GM23338 (cell line): ENCODE measurements around the gene RTN4RL2. TPM values are rescaled to one million over a fixed set of nuclear protein-coding genes. Genes with fewer than 3 reads are reported as not detected.

ENCODE experiments used
- ATAC-seq: fragments of 200-7000 bp; cut with Tn5 transposase; 3 replicates; pipeline ENCODE4 v1.9.1; 2020
- DNase-seq: peaks from one replicate; pipeline ENCODE4 v3.0.0-alpha.2; 2015; ENCODE audit warnings: low spot score
- H2AFZ ChIP-seq: fragments of 200-600 bp; sonication (generic); 2 replicates; pipeline ENCODE4 v1.8.0; 2016; ENCODE audit warnings: antibody characterized with exemption, mild to moderate bottlenecking, moderate library complexity
- H3F3A ChIP-seq: fragments of 200-600 bp; sonication (generic); replicated peaks from 2 replicates; pipeline ENCODE4 v1.8.0; 2017; ENCODE audit warnings: antibody characterized with exemption, mixed run types, low read depth
- H3K27ac ChIP-seq: fragments of 200-600 bp; sonication (generic); 2 replicates; pipeline ENCODE4 v1.6.1; 2016; ENCODE audit warnings: low read depth
- H3K27me3 ChIP-seq: fragments of 200-600 bp; sonication (generic); 2 replicates; pipeline ENCODE4 v1.8.0; 2016; ENCODE audit warnings: mild to moderate bottlenecking, mixed run types, moderate library complexity; ENCODE audit not compliant: insufficient read depth
- H3K36me3 ChIP-seq: fragments of 200-600 bp; sonication (generic); 2 replicates; pipeline ENCODE4 v1.8.0; 2016; ENCODE audit warnings: mild to moderate bottlenecking; ENCODE audit not compliant: insufficient read depth
- H3K4me1 ChIP-seq: fragments of 200-600 bp; sonication (generic); 2 replicates; pipeline ENCODE4 v1.8.0; 2016; ENCODE audit warnings: mild to moderate bottlenecking, moderate library complexity; ENCODE audit not compliant: insufficient read depth
- H3K4me2 ChIP-seq: fragments of 200-600 bp; sonication (generic); 2 replicates; pipeline ENCODE4 v1.7.1; 2017; ENCODE audit warnings: mixed run types
- H3K4me3 ChIP-seq: fragments of 200-600 bp; sonication (generic); 2 replicates; pipeline ENCODE4 v1.6.1; 2016; ENCODE audit warnings: mixed run types
- H3K79me2 ChIP-seq: fragments of 200-600 bp; sonication (generic); replicated peaks from 2 replicates; pipeline ENCODE4 v1.8.0; 2017; ENCODE audit warnings: mild to moderate bottlenecking; ENCODE audit not compliant: insufficient read depth
- H3K9me2 ChIP-seq: fragments of 200-600 bp; sonication (generic); 2 replicates; pipeline ENCODE4 v1.8.0; 2017; ENCODE audit not compliant: insufficient read depth
- H4K20me1 ChIP-seq: fragments of 200-600 bp; sonication (generic); replicated peaks from 2 replicates; pipeline ENCODE4 v1.8.0; 2017; ENCODE audit warnings: mild to moderate bottlenecking; ENCODE audit not compliant: insufficient read depth
- H3K27ac Mint-ChIP-seq: 2 replicates; pipeline ENCODE4 v1.8.0; 2020; ENCODE audit warnings: inconsistent platforms, mild to moderate bottlenecking, moderate library complexity, mixed read lengths
- H3K27me3 Mint-ChIP-seq: 3 replicates; pipeline ENCODE4 v1.8.0; 2022; ENCODE audit warnings: low read depth, mild to moderate bottlenecking, moderate library complexity, mixed read lengths, inconsistent platforms; ENCODE audit not compliant: insufficient read depth, poor library complexity
- H3K36me3 Mint-ChIP-seq: 3 replicates; pipeline ENCODE4 v1.8.0; 2021; ENCODE audit warnings: low read depth, mild to moderate bottlenecking, inconsistent platforms, moderate library complexity, mixed read lengths
- H3K4me1 Mint-ChIP-seq: 3 replicates; pipeline ENCODE4 v1.8.0; 2020; ENCODE audit warnings: mild to moderate bottlenecking, inconsistent platforms, mixed read lengths
- H3K4me3 Mint-ChIP-seq: 3 replicates; pipeline ENCODE4 v1.8.0; 2021; ENCODE audit warnings: moderate library complexity, mild to moderate bottlenecking, inconsistent platforms, mixed read lengths
- H3K9me3 Mint-ChIP-seq: 3 replicates; pipeline ENCODE4 v1.8.0; 2020; ENCODE audit warnings: moderate library complexity, mild to moderate bottlenecking, inconsistent platforms, mixed read lengths
- polyA plus RNA-seq: library from polyadenylated mRNA; unstranded; fragments of >200 nt; fragmentation: Nextera tagmentation; extraction: Ambion mirVana; gene quantifications from 2 replicates; pipeline ENCODE4 v1.2.1, GENCODE V29; 2016
- total RNA-seq: library from RNA; depleted of rRNA; stranded (reverse); fragments of >200 nt; shearing (Covaris generic); gene quantifications from 2 replicates; pipeline ENCODE4 v1.2.3, GENCODE V29; 2014
- TF ChIP-seq, protein P1 (sequence below), 2 experiments: fragments of 200-600 bp in 1 of 2; sonication (generic) in 1 of 2; conservative IDR thresholded peaks; 2 replicates each; pipeline versions ENCODE4 v1.5.1 to v1.6.1; 2016 to 2017; ENCODE audit warnings: antibody characterized with exemption in 2 of 2, low read depth in 2 of 2, mild to moderate bottlenecking in 2 of 2, moderate library complexity in 1 of 2
- TF ChIP-seq, protein P2 (sequence below): IDR thresholded peaks from one replicate; pipeline ENCODE4 v1.6.1; 2018; ENCODE audit warnings: antibody characterized with exemption; ENCODE audit not compliant: unreplicated experiment
- TF ChIP-seq, protein P3 (sequence below): fragments of 250-450 bp; sonication (Bioruptor Pico); IDR thresholded peaks from 2 replicates; pipeline ENCODE4 v1.5.0; 2020; ENCODE audit warnings: mild to moderate bottlenecking, moderate library complexity

Gene RTN4RL2
- total and polyA plus RNA-seq, 2 experiments from 2014 or later: 13.9 to 15.9 TPM

DNA sequence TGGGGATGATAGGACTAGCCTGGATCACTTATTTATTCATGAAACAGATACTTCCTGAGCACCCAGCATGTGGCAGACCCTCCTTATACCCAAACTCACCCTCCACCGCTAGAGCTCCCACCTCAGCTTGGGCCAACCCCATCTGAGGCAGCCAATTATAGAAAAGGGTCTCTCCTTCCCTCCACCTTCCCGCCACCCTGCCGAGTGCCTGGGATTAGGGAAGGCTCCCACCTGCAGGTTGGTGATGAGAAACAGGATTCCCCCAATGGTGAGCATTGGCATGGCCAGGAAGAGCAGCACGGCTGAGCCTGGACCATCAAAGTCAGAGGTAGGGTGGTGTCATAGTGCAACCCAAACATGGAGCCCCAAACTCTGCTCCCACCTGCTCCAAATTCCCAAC lies 39.3 kb upstream of the RTN4RL2 start:
- Mint-ChIP-seq H3K4me1 (peaks cover 7% of the 10 kb centered on the region), H3K27ac (no peak overlapping the region), H3K36me3 (peaks cover 58% of the 10 kb centered on the region), H3K4me3 (no peak overlapping the region), H3K9me3 (no peaks in the 10 kb centered on the region), H3K27me3 (peaks cover 4% of the 10 kb centered on the region)
- ATAC-seq (peak; percentile 30; the same call in 1 of the 3 replicates), DNase-seq (no peak)
- H4K20me1 ChIP-seq: no peaks in the 10 kb centered on the region; the same call in none of the 2 replicates
- no peak overlapping the region for H2AFZ ChIP-seq
- H3F3A ChIP-seq: no peaks in the 10 kb centered on the region; the same call in 1 of the 2 replicates
- H3K4me1 ChIP-seq: peaks cover 4% of the 10 kb centered on the region
- no peaks in the 10 kb centered on the region; the same call in 1 of the 2 replicates for H3K36me3 ChIP-seq
- no peak overlapping the region for H3K4me2 ChIP-seq
- TF ChIP-seq, protein P1, sequence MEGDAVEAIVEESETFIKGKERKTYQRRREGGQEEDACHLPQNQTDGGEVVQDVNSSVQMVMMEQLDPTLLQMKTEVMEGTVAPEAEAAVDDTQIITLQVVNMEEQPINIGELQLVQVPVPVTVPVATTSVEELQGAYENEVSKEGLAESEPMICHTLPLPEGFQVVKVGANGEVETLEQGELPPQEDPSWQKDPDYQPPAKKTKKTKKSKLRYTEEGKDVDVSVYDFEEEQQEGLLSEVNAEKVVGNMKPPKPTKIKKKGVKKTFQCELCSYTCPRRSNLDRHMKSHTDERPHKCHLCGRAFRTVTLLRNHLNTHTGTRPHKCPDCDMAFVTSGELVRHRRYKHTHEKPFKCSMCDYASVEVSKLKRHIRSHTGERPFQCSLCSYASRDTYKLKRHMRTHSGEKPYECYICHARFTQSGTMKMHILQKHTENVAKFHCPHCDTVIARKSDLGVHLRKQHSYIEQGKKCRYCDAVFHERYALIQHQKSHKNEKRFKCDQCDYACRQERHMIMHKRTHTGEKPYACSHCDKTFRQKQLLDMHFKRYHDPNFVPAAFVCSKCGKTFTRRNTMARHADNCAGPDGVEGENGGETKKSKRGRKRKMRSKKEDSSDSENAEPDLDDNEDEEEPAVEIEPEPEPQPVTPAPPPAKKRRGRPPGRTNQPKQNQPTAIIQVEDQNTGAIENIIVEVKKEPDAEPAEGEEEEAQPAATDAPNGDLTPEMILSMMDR (conservative IDR thresholded peaks at IDR 0.05; ENCODE audit: low read depth in 2 of 2): 0 out of 4 replicates have a peak, but pooled peaks of 1 of the 2 experiments have one; percentile 0
- TF ChIP-seq, protein P2, sequence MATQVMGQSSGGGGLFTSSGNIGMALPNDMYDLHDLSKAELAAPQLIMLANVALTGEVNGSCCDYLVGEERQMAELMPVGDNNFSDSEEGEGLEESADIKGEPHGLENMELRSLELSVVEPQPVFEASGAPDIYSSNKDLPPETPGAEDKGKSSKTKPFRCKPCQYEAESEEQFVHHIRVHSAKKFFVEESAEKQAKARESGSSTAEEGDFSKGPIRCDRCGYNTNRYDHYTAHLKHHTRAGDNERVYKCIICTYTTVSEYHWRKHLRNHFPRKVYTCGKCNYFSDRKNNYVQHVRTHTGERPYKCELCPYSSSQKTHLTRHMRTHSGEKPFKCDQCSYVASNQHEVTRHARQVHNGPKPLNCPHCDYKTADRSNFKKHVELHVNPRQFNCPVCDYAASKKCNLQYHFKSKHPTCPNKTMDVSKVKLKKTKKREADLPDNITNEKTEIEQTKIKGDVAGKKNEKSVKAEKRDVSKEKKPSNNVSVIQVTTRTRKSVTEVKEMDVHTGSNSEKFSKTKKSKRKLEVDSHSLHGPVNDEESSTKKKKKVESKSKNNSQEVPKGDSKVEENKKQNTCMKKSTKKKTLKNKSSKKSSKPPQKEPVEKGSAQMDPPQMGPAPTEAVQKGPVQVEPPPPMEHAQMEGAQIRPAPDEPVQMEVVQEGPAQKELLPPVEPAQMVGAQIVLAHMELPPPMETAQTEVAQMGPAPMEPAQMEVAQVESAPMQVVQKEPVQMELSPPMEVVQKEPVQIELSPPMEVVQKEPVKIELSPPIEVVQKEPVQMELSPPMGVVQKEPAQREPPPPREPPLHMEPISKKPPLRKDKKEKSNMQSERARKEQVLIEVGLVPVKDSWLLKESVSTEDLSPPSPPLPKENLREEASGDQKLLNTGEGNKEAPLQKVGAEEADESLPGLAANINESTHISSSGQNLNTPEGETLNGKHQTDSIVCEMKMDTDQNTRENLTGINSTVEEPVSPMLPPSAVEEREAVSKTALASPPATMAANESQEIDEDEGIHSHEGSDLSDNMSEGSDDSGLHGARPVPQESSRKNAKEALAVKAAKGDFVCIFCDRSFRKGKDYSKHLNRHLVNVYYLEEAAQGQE: no peak
- TF ChIP-seq, protein P3, sequence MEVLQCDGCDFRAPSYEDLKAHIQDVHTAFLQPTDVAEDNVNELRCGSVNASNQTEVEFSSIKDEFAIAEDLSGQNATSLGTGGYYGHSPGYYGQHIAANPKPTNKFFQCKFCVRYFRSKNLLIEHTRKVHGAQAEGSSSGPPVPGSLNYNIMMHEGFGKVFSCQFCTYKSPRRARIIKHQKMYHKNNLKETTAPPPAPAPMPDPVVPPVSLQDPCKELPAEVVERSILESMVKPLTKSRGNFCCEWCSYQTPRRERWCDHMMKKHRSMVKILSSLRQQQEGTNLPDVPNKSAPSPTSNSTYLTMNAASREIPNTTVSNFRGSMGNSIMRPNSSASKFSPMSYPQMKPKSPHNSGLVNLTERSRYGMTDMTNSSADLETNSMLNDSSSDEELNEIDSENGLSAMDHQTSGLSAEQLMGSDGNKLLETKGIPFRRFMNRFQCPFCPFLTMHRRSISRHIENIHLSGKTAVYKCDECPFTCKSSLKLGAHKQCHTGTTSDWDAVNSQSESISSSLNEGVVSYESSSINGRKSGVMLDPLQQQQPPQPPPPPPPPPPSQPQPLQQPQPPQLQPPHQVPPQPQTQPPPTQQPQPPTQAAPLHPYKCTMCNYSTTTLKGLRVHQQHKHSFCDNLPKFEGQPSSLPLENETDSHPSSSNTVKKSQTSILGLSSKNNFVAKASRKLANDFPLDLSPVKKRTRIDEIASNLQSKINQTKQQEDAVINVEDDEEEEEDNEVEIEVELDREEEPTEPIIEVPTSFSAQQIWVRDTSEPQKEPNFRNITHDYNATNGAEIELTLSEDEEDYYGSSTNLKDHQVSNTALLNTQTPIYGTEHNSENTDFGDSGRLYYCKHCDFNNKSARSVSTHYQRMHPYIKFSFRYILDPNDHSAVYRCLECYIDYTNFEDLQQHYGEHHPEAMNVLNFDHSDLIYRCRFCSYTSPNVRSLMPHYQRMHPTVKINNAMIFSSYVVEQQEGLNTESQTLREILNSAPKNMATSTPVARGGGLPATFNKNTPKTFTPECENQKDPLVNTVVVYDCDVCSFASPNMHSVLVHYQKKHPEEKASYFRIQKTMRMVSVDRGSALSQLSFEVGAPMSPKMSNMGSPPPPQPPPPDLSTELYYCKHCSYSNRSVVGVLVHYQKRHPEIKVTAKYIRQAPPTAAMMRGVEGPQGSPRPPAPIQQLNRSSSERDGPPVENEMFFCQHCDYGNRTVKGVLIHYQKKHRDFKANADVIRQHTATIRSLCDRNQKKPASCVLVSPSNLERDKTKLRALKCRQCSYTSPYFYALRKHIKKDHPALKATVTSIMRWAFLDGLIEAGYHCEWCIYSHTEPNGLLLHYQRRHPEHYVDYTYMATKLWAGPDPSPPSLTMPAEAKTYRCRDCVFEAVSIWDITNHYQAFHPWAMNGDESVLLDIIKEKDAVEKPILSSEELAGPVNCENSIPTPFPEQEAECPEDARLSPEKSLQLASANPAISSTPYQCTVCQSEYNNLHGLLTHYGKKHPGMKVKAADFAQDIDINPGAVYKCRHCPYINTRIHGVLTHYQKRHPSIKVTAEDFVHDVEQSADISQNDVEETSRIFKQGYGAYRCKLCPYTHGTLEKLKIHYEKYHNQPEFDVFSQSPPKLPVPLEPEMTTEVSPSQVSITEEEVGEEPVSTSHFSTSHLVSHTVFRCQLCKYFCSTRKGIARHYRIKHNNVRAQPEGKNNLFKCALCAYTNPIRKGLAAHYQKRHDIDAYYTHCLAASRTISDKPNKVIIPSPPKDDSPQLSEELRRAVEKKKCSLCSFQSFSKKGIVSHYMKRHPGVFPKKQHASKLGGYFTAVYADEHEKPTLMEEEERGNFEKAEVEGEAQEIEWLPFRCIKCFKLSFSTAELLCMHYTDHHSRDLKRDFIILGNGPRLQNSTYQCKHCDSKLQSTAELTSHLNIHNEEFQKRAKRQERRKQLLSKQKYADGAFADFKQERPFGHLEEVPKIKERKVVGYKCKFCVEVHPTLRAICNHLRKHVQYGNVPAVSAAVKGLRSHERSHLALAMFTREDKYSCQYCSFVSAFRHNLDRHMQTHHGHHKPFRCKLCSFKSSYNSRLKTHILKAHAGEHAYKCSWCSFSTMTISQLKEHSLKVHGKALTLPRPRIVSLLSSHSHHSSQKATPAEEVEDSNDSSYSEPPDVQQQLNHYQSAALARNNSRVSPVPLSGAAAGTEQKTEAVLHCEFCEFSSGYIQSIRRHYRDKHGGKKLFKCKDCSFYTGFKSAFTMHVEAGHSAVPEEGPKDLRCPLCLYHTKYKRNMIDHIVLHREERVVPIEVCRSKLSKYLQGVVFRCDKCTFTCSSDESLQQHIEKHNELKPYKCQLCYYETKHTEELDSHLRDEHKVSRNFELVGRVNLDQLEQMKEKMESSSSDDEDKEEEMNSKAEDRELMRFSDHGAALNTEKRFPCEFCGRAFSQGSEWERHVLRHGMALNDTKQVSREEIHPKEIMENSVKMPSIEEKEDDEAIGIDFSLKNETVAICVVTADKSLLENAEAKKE (CRISPR knock-in tag): no peak
- no peak overlapping the region for H3K27ac ChIP-seq
- 0 out of 2 replicates have a peak, but pooled peaks cover 5% of the 10 kb centered on the region for H3K79me2 ChIP-seq
- no peak overlapping the region for H3K4me3 ChIP-seq
- peaks cover 3% of the 10 kb centered on the region; the same call in 1 of the 2 replicates for H3K27me3 ChIP-seq
- no peaks in the 10 kb centered on the region for H3K9me2 ChIP-seq
